ENCODE data around the gene RAN.

Gene RAN

GRCh38 chr12:130871286-130872178 lies at the start of gene RAN:
Gene RAN, plus strand, starts transcription at chr12:130872066. Its CDS starts 528 bp downstream, at chr12:130872594.
- Histone ChIP-seq H3K9me3 (ENCODE audit: control insufficient read depth in 1 of 2, low read length in 2 of 2) (no peaks in the 10 kb centered on the region), H3K4me1 (ENCODE audit: control insufficient read depth in 1 of 2, insufficient read depth in 2 of 2, low read length in 2 of 2) (peaks cover 0 to 13% of the 10 kb centered on the region in 2 donors), H3K27ac (ENCODE audit: low read length) (peak within 1 kb of the TSS; percentile 40), H3K4me3 (ENCODE audit: low read depth in 1 of 2, low read length in 2 of 2) (peak within 1 kb of the TSS; percentile 83 to 85), H3K27me3 (ENCODE audit: low read depth, low read length) (no peaks in the 10 kb centered on the region), H3K36me3 (ENCODE audit: control insufficient read depth in 1 of 2, insufficient read depth in 2 of 2, low read length in 2 of 2) (peaks cover 19 to 26% of the 10 kb centered on the region in 2 donors)

GRCh38 chr12:130825771-130826150 lies 46.1 kb upstream of the RAN start:
- no peak overlapping the region for H3K27ac ChIP-seq (ENCODE audit: low read length)

GRCh38 chr12:130826151-130826801 lies 45.6 kb upstream of the RAN start:
- H3K4me3 ChIP-seq (ENCODE audit: low read depth in 1 of 2, low read length in 2 of 2), result no peak overlapping the region
- H3K9me3 ChIP-seq (ENCODE audit: control insufficient read depth in 1 of 2, low read length in 2 of 2), result no peaks in the 10 kb centered on the region
- peaks cover 0 to 8% of the 10 kb centered on the region in 2 donors for H3K4me1 ChIP-seq (ENCODE audit: control insufficient read depth in 1 of 2, insufficient read depth in 2 of 2, low read length in 2 of 2)
- no peak overlapping the region for H3K27ac ChIP-seq (ENCODE audit: low read length)
- H3K27me3 ChIP-seq (ENCODE audit: low read depth, low read length), result no peaks in the 10 kb centered on the region
- H3K36me3 ChIP-seq (ENCODE audit: control insufficient read depth in 1 of 2, insufficient read depth in 2 of 2, low read length in 2 of 2), result peaks cover 1 to 20% of the 10 kb centered on the region in 2 donors

More at GRCh38 chr12:130825771-130826150, 46.1 kb upstream of the RAN start:
- peaks cover 5 to 25% of the 10 kb centered on the region in 2 donors for H3K36me3 ChIP-seq (ENCODE audit: control insufficient read depth in 1 of 2, insufficient read depth in 2 of 2, low read length in 2 of 2)
- H3K27me3 ChIP-seq (ENCODE audit: low read depth, low read length), result no peaks in the 10 kb centered on the region
- H3K4me1 ChIP-seq (ENCODE audit: control insufficient read depth in 1 of 2, insufficient read depth in 2 of 2, low read length in 2 of 2), result peaks cover 0 to 8% of the 10 kb centered on the region in 2 donors
- H3K9me3 ChIP-seq (ENCODE audit: control insufficient read depth in 1 of 2, low read length in 2 of 2), result no peaks in the 10 kb centered on the region
- no peak overlapping the region for H3K4me3 ChIP-seq (ENCODE audit: low read depth in 1 of 2, low read length in 2 of 2)

GRCh38 chr12:130827432-130827831 lies 44.4 kb upstream of the RAN start:
- Histone ChIP-seq H3K27me3 (ENCODE audit: low read depth, low read length) (no peaks in the 10 kb centered on the region), H3K36me3 (ENCODE audit: control insufficient read depth in 1 of 2, insufficient read depth in 2 of 2, low read length in 2 of 2) (peaks cover 0 to 14% of the 10 kb centered on the region in 2 donors), H3K4me3 (ENCODE audit: low read depth in 1 of 2, low read length in 2 of 2) (peak overlapping the region in 1 of 2 donors; percentile 33), H3K27ac (ENCODE audit: low read length) (no peak overlapping the region), H3K4me1 (ENCODE audit: control insufficient read depth in 1 of 2, insufficient read depth in 2 of 2, low read length in 2 of 2) (peaks cover 0 to 10% of the 10 kb centered on the region in 2 donors), H3K9me3 (ENCODE audit: control insufficient read depth in 1 of 2, low read length in 2 of 2) (no peaks in the 10 kb centered on the region)

GRCh38 chr12:130828895-130829294 lies 43.0 kb upstream of the RAN start:
- no peaks in the 10 kb centered on the region for H3K9me3 ChIP-seq (ENCODE audit: control insufficient read depth in 1 of 2, low read length in 2 of 2)
- H3K4me1 ChIP-seq (ENCODE audit: control insufficient read depth in 1 of 2, insufficient read depth in 2 of 2, low read length in 2 of 2), result peaks cover 0 to 20% of the 10 kb centered on the region in 2 donors
- no peaks in the 10 kb centered on the region for H3K36me3 ChIP-seq (ENCODE audit: control insufficient read depth in 1 of 2, insufficient read depth in 2 of 2, low read length in 2 of 2)
- no peak overlapping the region for H3K27ac ChIP-seq (ENCODE audit: low read length)
- no peaks in the 10 kb centered on the region for H3K27me3 ChIP-seq (ENCODE audit: low read depth, low read length)
- H3K4me3 ChIP-seq (ENCODE audit: low read depth in 1 of 2, low read length in 2 of 2), result no peak overlapping the region

- Histone ChIP-seq H3K27me3 (ENCODE audit: low read depth, low read length) (no peaks in the 10 kb centered on the region), H3K4me3 (ENCODE audit: low read depth in 1 of 2, low read length in 2 of 2) (no peak overlapping the region), H3K36me3 (ENCODE audit: control insufficient read depth in 1 of 2, insufficient read depth in 2 of 2, low read length in 2 of 2) (no peaks in the 10 kb centered on the region), H3K4me1 (ENCODE audit: control insufficient read depth in 1 of 2, insufficient read depth in 2 of 2, low read length in 2 of 2) (peaks cover 0 to 20% of the 10 kb centered on the region in 2 donors), H3K9me3 (ENCODE audit: control insufficient read depth in 1 of 2, low read length in 2 of 2) (no peaks in the 10 kb centered on the region), H3K27ac (ENCODE audit: low read length) (no peak overlapping the region)
Measured at GRCh38 chr12:130829391-130830245, 42.2 kb upstream of the RAN start.

- no peak overlapping the region for H3K27ac ChIP-seq (ENCODE audit: low read length)
- no peaks in the 10 kb centered on the region for H3K27me3 ChIP-seq (ENCODE audit: low read depth, low read length)
- H3K4me3 ChIP-seq (ENCODE audit: low read depth in 1 of 2, low read length in 2 of 2), result no peak overlapping the region
- H3K36me3 ChIP-seq (ENCODE audit: control insufficient read depth in 1 of 2, insufficient read depth in 2 of 2, low read length in 2 of 2), result no peaks in the 10 kb centered on the region
- no peaks in the 10 kb centered on the region for H3K9me3 ChIP-seq (ENCODE audit: control insufficient read depth in 1 of 2, low read length in 2 of 2)
- peaks cover 0 to 20% of the 10 kb centered on the region in 2 donors for H3K4me1 ChIP-seq (ENCODE audit: control insufficient read depth in 1 of 2, insufficient read depth in 2 of 2, low read length in 2 of 2)
Measured at GRCh38 chr12:130830246-130830551, 41.7 kb upstream of the RAN start.

GRCh38 chr12:130831246-130831645 lies 40.6 kb upstream of the RAN start:
- H3K4me1 ChIP-seq (ENCODE audit: control insufficient read depth in 1 of 2, insufficient read depth in 2 of 2, low read length in 2 of 2), result peaks cover 0 to 20% of the 10 kb centered on the region in 2 donors
- no peaks in the 10 kb centered on the region for H3K27me3 ChIP-seq (ENCODE audit: low read depth, low read length)
- H3K27ac ChIP-seq (ENCODE audit: low read length), result no peak overlapping the region
- H3K36me3 ChIP-seq (ENCODE audit: control insufficient read depth in 1 of 2, insufficient read depth in 2 of 2, low read length in 2 of 2), result no peaks in the 10 kb centered on the region
- no peak overlapping the region for H3K4me3 ChIP-seq (ENCODE audit: low read depth in 1 of 2, low read length in 2 of 2)
- no peaks in the 10 kb centered on the region for H3K9me3 ChIP-seq (ENCODE audit: control insufficient read depth in 1 of 2, low read length in 2 of 2)

GRCh38 chr12:130831876-130832405 lies 39.9 kb upstream of the RAN start:
- no peaks in the 10 kb centered on the region for H3K27me3 ChIP-seq (ENCODE audit: low read depth, low read length)
- peaks cover 0 to 20% of the 10 kb centered on the region in 2 donors for H3K4me1 ChIP-seq (ENCODE audit: control insufficient read depth in 1 of 2, insufficient read depth in 2 of 2, low read length in 2 of 2)
- no peaks in the 10 kb centered on the region for H3K36me3 ChIP-seq (ENCODE audit: control insufficient read depth in 1 of 2, insufficient read depth in 2 of 2, low read length in 2 of 2)
- no peak overlapping the region for H3K4me3 ChIP-seq (ENCODE audit: low read depth in 1 of 2, low read length in 2 of 2)
- no peaks in the 10 kb centered on the region for H3K9me3 ChIP-seq (ENCODE audit: control insufficient read depth in 1 of 2, low read length in 2 of 2)
- H3K27ac ChIP-seq (ENCODE audit: low read length), result no peak overlapping the region

- no peak overlapping the region for H3K4me3 ChIP-seq (ENCODE audit: low read depth in 1 of 2, low read length in 2 of 2)
- no peaks in the 10 kb centered on the region for H3K36me3 ChIP-seq (ENCODE audit: control insufficient read depth in 1 of 2, insufficient read depth in 2 of 2, low read length in 2 of 2)
- H3K27ac ChIP-seq (ENCODE audit: low read length), result no peak overlapping the region
- H3K4me1 ChIP-seq (ENCODE audit: control insufficient read depth in 1 of 2, insufficient read depth in 2 of 2, low read length in 2 of 2), result peaks cover 0 to 16% of the 10 kb centered on the region in 2 donors
- peaks cover 1% of the 10 kb centered on the region for H3K27me3 ChIP-seq (ENCODE audit: low read depth, low read length)
- no peaks in the 10 kb centered on the region for H3K9me3 ChIP-seq (ENCODE audit: control insufficient read depth in 1 of 2, low read length in 2 of 2)
Measured at GRCh38 chr12:130832561-130833209, 39.2 kb upstream of the RAN start.
